Measurements from ENCODE around the gene MISP3. TPM values are rescaled to one million over a fixed set of nuclear protein-coding genes. Genes with fewer than 3 reads are reported as not detected.

Gene MISP3
- total and polyA plus RNA-seq, 9 of the 15 experiments (the other 6 are each of a cell fraction or from before 2014, with no cell fraction given): 0.25 to 5.6 (median 1.6) TPM

GRCh38 chr19:14080887-14081796 is 8.6 kb downstream of the MISP3 start (continued):
- TF ChIP-seq FOXK1 (CRISPR knock-in tag; IDR thresholded peaks at IDR 0.05; ENCODE audit: borderline replicate concordance): 0 out of 2 replicates have a peak, but pooled peaks have one; percentile 63
- TF ChIP-seq TFAM (CRISPR knock-in tag; conservative IDR thresholded peaks at IDR 0.05): no peak
- TF ChIP-seq DLX4 (CRISPR knock-in tag; IDR thresholded peaks at IDR 0.05): no peak
- 0 out of 4 replicates have a peak, but pooled peaks of 1 of the 2 experiments have one; percentile 38 for TF ChIP-seq HDAC1 (IDR thresholded peaks at IDR 0.05)
- TF ChIP-seq GATAD2B (IDR thresholded peaks at IDR 0.05; ENCODE audit: borderline replicate concordance): no peak
- TF ChIP-seq TCFL5 (CRISPR knock-in tag; conservative IDR thresholded peaks at IDR 0.05): no peak
- TF ChIP-seq BDP1 (IDR thresholded peaks at IDR 0.05; ENCODE audit: insufficient read depth, insufficient read length): no peak
- TF ChIP-seq HMGXB4 (CRISPR knock-in tag; IDR thresholded peaks at IDR 0.05): no peak
- no peak for TF ChIP-seq NFATC3 (IDR thresholded peaks at IDR 0.05)
- no peak for TF ChIP-seq THAP7 (CRISPR knock-in tag; IDR thresholded peaks at IDR 0.05)
- no peak for TF ChIP-seq PHTF2 (CRISPR knock-in tag; IDR thresholded peaks at IDR 0.05)
- TF ChIP-seq STAT5B (CRISPR knock-in tag; IDR thresholded peaks at IDR 0.05): no peak
- no peak for TF ChIP-seq GTF2B (IDR thresholded peaks at IDR 0.05; ENCODE audit: extremely low read depth, insufficient read length)
- no peak for TF ChIP-seq RBM17 (IDR thresholded peaks at IDR 0.05; ENCODE audit: borderline replicate concordance, low read depth, low read length)
- TF ChIP-seq ZEB2 (IDR thresholded peaks at IDR 0.05): no peak; the same call in 1 of the 2 replicates
- no peak for TF ChIP-seq ZNF444 (CRISPR knock-in tag; IDR thresholded peaks at IDR 0.05)
- no peak for TF ChIP-seq PURB (CRISPR knock-in tag; IDR thresholded peaks at IDR 0.05; ENCODE audit: low read depth)
- TF ChIP-seq MYNN (IDR thresholded peaks at IDR 0.05): no peak
- no peak for TF ChIP-seq MYNN (CRISPR knock-in tag; IDR thresholded peaks at IDR 0.05)
- no peak for TF ChIP-seq HDAC6 (IDR thresholded peaks at IDR 0.05; ENCODE audit: low read depth, low read length)
- no peak for TF ChIP-seq SMAD3 (CRISPR knock-in tag; conservative IDR thresholded peaks at IDR 0.05)
- TF ChIP-seq ZNF347 (CRISPR knock-in tag; IDR thresholded peaks at IDR 0.05; ENCODE audit: low read depth): no peak
- no peak for TF ChIP-seq CBFB (CRISPR knock-in tag; IDR thresholded peaks at IDR 0.05)
- no peak for TF ChIP-seq NCOR1 (IDR thresholded peaks at IDR 0.05)
- no peak for TF ChIP-seq IFI16 (CRISPR knock-in tag; IDR thresholded peaks at IDR 0.05)
